GM19025 (cell line): ENCODE results near the gene FAM83E.

Experiments used
- ATAC-seq: cut with Tn5 transposase; IDR thresholded peaks from one replicate; pipeline ENCODE4 v1.9.1; 2021; ENCODE audit warnings: mild to moderate bottlenecking, low read depth, moderate library complexity; ENCODE audit not compliant: unreplicated experiment

FAM83E gene

GRCh38 chr19:48613852-48614435 lies 932 bp downstream of the FAM83E start:
- ATAC-seq, result no peak

- ATAC-seq, result no peak
Measured at GRCh38 chr19:48613024-48613851, 1.6 kb downstream of the FAM83E start.

GRCh38 chr19:48611872-48612271 lies 3.0 kb downstream of the FAM83E start:
- ATAC-seq, result no peak

- no peak for ATAC-seq
Measured at GRCh38 chr19:48609571-48610108, 5.2 kb downstream of the FAM83E start.

GRCh38 chr19:48608798-48609263 lies 6.0 kb downstream of the FAM83E start:
- no peak for ATAC-seq

GRCh38 chr19:48607359-48607755 lies 7.5 kb downstream of the FAM83E start:
- ATAC-seq, result no peak

GRCh38 chr19:48606463-48607358 lies 8.2 kb downstream of the FAM83E start, which contains the start of gene SPACA4:
SPACA4 (plus strand) TSS chr19:48606742; CDS start chr19:48606979, 237 bp downstream.
- no peak for ATAC-seq

- ATAC-seq, result no peak
Measured at GRCh38 chr19:48603850-48604249, 11.0 kb downstream of the FAM83E start.

GRCh38 chr19:48603449-48603848 lies 11.4 kb downstream of the FAM83E start:
- ATAC-seq, result no peak

GRCh38 chr19:48603001-48603400 lies 11.9 kb downstream of the FAM83E start:
- ATAC-seq, result no peak

- ATAC-seq, result no peak
Measured at GRCh38 chr19:48600679-48601417, 14.0 kb downstream of the FAM83E start.

- no peak for ATAC-seq
Measured at GRCh38 chr19:48598996-48599700, 15.7 kb downstream of the FAM83E start.

- no peak for ATAC-seq
Measured at GRCh38 chr19:48596679-48597465, 18.0 kb downstream of the FAM83E start.

- ATAC-seq, result no peak
Measured at GRCh38 chr19:48596237-48596636, 18.6 kb downstream of the FAM83E start.

GRCh38 chr19:48595833-48596232 lies 19.0 kb downstream of the FAM83E start:
- ATAC-seq, result no peak

- ATAC-seq, result no peak
Measured at GRCh38 chr19:48595171-48595570, 19.7 kb downstream of the FAM83E start.

GRCh38 chr19:48591021-48591420 lies 23.9 kb downstream of the FAM83E start:
- no peak for ATAC-seq

GRCh38 chr19:48588670-48589401 lies 26.0 kb downstream of the FAM83E start:
- no peak for ATAC-seq
